Suppressor macrophage treated with lipopolysaccharide for 4 hours (primary cell): ENCODE data around the gene IGSF5.

ENCODE experiments used
- DNase-seq: peaks from one replicate; pipeline ENCODE4 v3.0.0-alpha.2; 2020

IGSF5 gene

GRCh38 chr21:39834543-39834942, 89.6 kb downstream of the IGSF5 start:
- DNase-seq: no peak

DNA sequence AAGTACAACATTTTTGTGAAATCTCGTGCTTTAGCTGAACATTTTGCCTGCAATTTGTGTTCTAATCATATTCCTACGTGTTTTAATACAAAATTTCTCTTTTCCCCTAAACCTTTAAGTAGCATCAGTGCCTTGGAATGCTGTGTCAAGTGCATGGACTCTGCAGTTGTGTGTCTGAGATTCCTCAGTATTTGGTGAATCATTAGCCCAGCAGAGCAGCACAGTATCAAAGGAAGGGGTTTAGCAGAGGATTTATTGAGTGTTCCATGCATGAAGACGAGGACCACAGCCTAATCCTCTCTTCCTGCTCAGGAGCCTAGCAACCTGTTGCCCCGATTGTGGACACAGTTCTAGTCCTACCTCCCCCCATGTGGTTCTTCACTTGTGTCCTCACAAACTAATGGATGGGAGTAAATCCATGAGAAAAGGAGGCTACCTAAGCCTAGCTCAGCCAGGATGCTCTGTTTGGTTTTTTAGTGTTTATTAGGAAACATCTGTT, 92.9 kb downstream of the IGSF5 start:
- no peak for DNase-seq

- DNase-seq: no peak
Observed at GRCh38 chr21:39840373-39841097, 95.6 kb downstream of the IGSF5 start.

GRCh38 chr21:39842741-39843459, 97.9 kb downstream of the IGSF5 start:
- DNase-seq: no peak

DNA sequence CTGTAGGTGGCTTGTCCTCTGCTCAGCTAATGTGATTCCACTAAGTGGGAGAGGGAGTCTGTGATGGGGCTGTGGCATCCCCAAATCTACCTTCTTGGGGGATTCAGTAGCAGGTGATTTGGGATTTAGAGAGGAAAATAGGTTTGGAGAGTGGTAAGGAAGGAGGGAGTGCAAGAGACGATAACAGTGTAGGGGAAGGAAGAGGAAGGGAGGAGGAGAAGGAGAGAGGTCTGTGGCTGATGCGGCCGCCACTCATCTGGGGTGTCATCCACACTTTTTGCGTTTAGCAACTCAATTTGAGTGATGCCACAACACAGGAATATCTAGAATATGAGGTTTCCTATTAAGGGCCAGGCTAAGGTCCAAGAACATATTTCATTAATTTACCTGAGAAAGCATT, 98.5 kb downstream of the IGSF5 start:
- no peak for DNase-seq

DNA sequence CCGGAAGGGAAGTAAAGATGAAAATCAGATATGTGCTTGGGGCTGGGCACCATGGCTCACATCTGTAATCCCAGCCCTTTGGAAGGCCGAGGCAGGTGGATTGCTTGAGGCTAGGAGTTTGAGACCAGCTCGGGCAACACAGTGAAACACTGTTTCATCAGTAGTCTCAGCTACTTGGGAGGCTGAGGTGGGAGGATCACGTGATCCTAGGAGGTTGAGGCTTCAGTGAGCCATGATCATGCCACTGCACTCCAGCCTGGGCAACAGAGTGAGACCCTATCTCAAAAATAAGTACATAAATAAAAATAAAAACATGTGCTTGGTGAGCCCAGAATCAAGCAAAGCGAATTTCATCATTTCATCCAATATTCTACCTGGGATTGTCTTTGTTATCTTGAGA, 98.9 kb downstream of the IGSF5 start:
- DNase-seq: no peak

DNA sequence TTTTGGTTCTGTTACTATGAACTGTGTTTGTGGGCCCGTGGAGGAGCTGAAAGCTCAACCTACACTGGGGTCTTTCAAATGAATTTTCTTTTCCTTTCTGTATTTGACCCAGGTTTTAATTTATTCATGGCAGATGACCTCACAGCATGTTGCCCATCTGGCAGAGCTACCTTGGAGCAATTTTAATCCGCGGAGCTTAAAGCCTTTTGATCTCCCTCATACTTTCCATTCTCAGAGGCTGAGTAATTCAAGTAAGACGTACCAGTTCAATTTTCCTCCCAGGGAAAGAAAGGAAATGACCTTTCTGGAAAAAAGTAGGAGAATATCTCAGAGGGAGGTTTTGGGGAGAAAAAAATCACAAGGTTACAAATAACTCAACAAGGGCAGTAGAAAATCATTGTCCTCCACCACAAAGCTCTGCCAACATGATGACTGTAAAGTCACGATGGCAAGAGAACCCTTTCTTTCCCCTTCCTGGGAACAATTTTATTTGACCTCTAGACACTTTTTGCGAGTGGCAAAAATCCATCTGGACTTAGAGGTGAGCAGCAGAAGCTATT, 100.7 kb downstream of the IGSF5 start:
- DNase-seq: no peak

GRCh38 chr21:39847877-39848276, 102.9 kb downstream of the IGSF5 start:
- DNase-seq: no peak

DNA sequence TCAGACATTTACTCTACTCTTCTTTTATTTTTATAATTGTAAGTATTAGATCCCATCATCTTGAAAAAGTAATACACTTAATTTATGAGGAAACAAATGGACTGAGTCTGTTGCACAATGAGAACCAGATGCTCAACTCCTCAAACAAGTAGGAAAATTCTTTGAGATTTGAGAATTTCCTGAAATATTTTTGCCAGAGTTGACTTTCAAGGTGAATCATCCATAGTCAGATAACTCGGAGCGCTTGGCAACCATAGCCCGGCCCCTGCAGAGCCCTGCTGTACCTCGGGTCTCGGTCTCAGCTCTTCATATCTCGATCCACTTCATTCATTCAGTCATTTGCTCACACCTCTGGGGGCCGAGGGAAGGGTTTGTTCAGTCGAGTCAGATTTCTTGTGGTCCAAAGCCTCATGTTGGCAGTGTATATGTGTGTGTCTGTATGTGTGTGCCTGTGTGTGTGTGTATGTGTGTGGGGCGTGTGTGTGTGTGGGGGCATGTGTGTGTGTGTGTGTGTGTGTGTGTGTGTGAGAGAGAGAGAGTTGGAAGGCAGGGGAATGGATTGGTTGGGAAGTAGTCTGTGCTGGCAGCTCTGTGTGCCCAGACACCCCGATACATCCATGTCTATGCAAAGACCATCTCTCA, 104.2 kb downstream of the IGSF5 start:
- no peak for DNase-seq

DNA sequence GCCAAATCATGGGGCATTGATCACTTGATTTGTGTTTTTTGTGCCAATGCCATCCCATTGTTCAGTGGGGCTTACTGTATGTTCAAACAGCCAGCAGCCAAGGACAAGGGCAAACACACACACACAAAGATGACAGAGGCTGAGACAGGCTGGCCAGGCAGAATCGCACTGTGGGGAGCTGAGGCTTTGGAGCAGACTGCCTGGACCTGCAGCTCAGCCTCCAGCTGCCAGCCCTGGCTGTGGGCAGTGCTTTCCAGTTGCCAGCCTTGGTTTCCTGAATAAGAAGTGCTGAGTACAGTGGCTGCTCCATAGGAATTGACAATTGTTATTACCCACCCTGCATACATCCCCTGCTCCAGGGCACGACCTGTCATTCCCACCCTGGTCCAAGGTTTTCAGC, 105.3 kb downstream of the IGSF5 start:
- no peak for DNase-seq

DNA sequence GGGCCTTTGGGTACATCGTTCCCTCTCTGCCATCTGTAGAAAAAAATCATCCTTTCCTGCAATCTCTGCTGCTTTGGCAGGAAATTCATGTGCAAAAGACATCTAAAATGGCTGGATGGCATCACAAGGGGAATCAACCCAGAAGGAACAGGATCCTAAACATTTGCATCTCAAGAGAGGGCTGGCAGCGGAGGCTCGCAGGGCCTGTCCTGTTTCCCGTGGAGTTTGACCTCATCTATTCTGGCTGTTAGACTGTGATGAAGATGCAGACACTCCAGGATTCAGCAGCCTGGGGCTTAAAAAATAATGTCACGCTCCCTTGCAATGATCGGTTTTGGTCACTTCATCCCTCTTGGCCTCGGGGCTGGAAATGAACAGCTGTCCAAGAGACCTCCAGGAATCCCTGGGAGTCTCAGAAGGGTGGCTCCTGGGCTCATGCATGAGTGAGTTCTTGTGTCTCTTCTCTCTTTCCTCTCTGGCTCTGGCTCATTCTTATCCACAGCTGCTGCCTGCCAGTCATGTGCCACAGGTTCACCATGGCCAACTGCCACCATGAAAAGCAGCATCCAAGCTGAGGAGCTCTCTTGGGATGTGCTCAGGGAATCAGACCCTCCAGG, 106.1 kb downstream of the IGSF5 start:
- DNase-seq: no peak
